Retinal pigment epithelial cell (primary cell): ENCODE measurements around the gene FBXO42.
"Not testable (repeated sequence)": the region's sequence is repeated elsewhere in the genome, so short reads cannot be mapped to it uniquely, and the experiment has no call there.

Source experiments
- DNase-seq: peaks from one replicate; pipeline ENCODE4 v3.0.0-alpha.2; 2010; ENCODE audit warnings: low read depth
- H3K4me3 ChIP-seq: 2 replicates; pipeline ENCODE4 v1.5.1; 2011; ENCODE audit warnings: mild to moderate bottlenecking, low read length, control low read depth, moderate library complexity
- CTCF ChIP-seq: conservative IDR thresholded peaks from 2 replicates; pipeline ENCODE4 v1.5.1; 2011; ENCODE audit warnings: low read depth, low read length, control low read depth, inconsistent platforms

Gene FBXO42

GRCh38 chr1:16246961-16247360 lies 105.3 kb downstream of the FBXO42 start:
- no peak for TF ChIP-seq CTCF
- no peak for DNase-seq

GRCh38 chr1:16246239-16246638 lies 106.0 kb downstream of the FBXO42 start:
- not testable (repeated sequence) for H3K4me3 ChIP-seq, DNase-seq

More at GRCh38 chr1:16246961-16247360, 105.3 kb downstream of the FBXO42 start:
- H3K4me3 ChIP-seq = no peak overlapping the region

- TF ChIP-seq CTCF = no peak
- no peak overlapping the region for H3K4me3 ChIP-seq
- DNase-seq = no peak
These were observed 106.6 kb downstream of the FBXO42 start for GRCh38 chr1:16245476-16246196.

- no peak for DNase-seq
- H3K4me3 ChIP-seq = no peak overlapping the region
- TF ChIP-seq CTCF = no peak
These were observed 107.5 kb downstream of the FBXO42 start for GRCh38 chr1:16244650-16245285.

GRCh38 chr1:16243936-16244649 lies 108.2 kb downstream of the FBXO42 start:
- peak; percentile 46 for DNase-seq
- TF ChIP-seq CTCF = peak; percentile 87
- no peak overlapping the region for H3K4me3 ChIP-seq

- DNase-seq = no peak
- H3K4me3 ChIP-seq = no peak overlapping the region
- no peak for TF ChIP-seq CTCF
These were observed 109.1 kb downstream of the FBXO42 start for GRCh38 chr1:16243215-16243610.

- no peak overlapping the region for H3K4me3 ChIP-seq
- no peak for TF ChIP-seq CTCF
- DNase-seq = no peak
These were observed 109.6 kb downstream of the FBXO42 start for GRCh38 chr1:16242556-16243214.
